Esophagus squamous epithelium (tissue), 4 donors: ENCODE results near the gene TRIM59.

Source experiments
- POLR2A ChIP-seq, 4 donors: fragments of 450-650 bp; IDR thresholded peaks; one replicate each; pipeline ENCODE4 v1.6.1; 2017; ENCODE audit warnings: antibody characterized with exemption in 4 of 4, mild to moderate bottlenecking in 4 of 4, moderate library complexity in 3 of 4
- TF ChIP-seq, protein P1 (sequence below), 6 experiments: fragments of 450-650 bp in 4 of 6; fragments of 200-600 bp in 2 of 6; sonication (generic) in 2 of 6; IDR thresholded peaks; one replicate each; pipeline ENCODE4 v1.5.1; 2016 to 2019; ENCODE audit warnings: antibody characterized with exemption in 6 of 6, mild to moderate bottlenecking in 4 of 6, moderate library complexity in 4 of 6

DNA sequence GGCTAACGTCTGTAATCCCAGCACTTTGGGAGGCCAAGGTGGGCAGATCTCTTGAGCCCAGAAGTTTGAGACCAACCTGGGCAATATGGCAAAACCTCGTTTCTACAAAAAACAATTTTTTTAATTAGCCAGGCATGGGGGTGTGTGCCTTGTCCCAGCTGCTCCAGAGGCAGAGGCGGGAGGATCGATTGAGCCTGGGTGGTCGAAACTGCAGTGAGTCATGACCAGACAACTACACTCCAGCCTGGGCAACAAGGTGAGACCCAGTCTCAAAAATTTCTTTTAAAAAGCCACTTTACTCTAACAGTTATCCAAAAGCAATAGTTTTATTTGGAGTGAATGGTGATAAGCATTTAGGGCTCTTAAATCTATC, 12.5 kb downstream of the TRIM59 start:
- TF ChIP-seq, protein P1, sequence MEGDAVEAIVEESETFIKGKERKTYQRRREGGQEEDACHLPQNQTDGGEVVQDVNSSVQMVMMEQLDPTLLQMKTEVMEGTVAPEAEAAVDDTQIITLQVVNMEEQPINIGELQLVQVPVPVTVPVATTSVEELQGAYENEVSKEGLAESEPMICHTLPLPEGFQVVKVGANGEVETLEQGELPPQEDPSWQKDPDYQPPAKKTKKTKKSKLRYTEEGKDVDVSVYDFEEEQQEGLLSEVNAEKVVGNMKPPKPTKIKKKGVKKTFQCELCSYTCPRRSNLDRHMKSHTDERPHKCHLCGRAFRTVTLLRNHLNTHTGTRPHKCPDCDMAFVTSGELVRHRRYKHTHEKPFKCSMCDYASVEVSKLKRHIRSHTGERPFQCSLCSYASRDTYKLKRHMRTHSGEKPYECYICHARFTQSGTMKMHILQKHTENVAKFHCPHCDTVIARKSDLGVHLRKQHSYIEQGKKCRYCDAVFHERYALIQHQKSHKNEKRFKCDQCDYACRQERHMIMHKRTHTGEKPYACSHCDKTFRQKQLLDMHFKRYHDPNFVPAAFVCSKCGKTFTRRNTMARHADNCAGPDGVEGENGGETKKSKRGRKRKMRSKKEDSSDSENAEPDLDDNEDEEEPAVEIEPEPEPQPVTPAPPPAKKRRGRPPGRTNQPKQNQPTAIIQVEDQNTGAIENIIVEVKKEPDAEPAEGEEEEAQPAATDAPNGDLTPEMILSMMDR (IDR thresholded peaks at IDR 0.05): no peak
- no peak for TF ChIP-seq POLR2A (IDR thresholded peaks at IDR 0.05)
